OCI-LY7 (cell line): ENCODE data around the gene BMERB1. TPM values are rescaled to one million over a fixed set of nuclear protein-coding genes. Genes with fewer than 3 reads are reported as not detected.
"Not testable (repeated sequence)": the region's sequence is repeated elsewhere in the genome, so short reads cannot be mapped to it uniquely, and the experiment has no call there.

Experiments used
- BruUV-seq: library from RNA; stranded (reverse); fragments of 400-500 nt; replicated peaks from 2 replicates; lab custom pipeline; 2021; lab: Mats Ljungman, UMichigan
- CTCF ChIA-PET: fragments of 300-600 bp; sonication (Branson Sonifier 250); formaldehyde crosslinking; loops from one replicate; lab custom pipeline; 2022; ENCODE audit warnings: antibody characterized with exemption; ENCODE audit not compliant: unreplicated experiment; lab: Charles Lee
- POLR2A ChIA-PET: fragments of 300-600 bp; sonication (Branson Sonifier 250); formaldehyde crosslinking; loops from one replicate; lab custom pipeline; 2022; ENCODE audit warnings: antibody characterized with exemption; lab: Charles Lee
- DNase-seq: peaks from one replicate; pipeline ENCODE4 v3.0.0-alpha.2; 2015; ENCODE audit warnings: low spot score
- H2AFZ ChIP-seq: fragments of 200-600 bp; sonication (generic), shearing (Covaris generic); 2 replicates; pipeline ENCODE4 v1.6.1; 2014; ENCODE audit warnings: mild to moderate bottlenecking, antibody characterized with exemption, low read length, moderate library complexity
- H3K27ac ChIP-seq: fragments of 200-600 bp; sonication (generic); 2 replicates; pipeline ENCODE4 v1.5.1; 2014; ENCODE audit warnings: mixed run types, low read depth, mild to moderate bottlenecking, moderate library complexity, low read length, inconsistent platforms; ENCODE audit not compliant: poor library complexity, severe bottlenecking
- H3K36me3 ChIP-seq: fragments of 200-600 bp; sonication (generic); 2 replicates; pipeline ENCODE4 v1.6.1; 2014; ENCODE audit warnings: mild to moderate bottlenecking, antibody characterized with exemption, low read length, moderate library complexity, mixed read lengths; ENCODE audit not compliant: insufficient read depth
- H3K4me1 ChIP-seq: fragments of 200-600 bp; sonication (generic); 2 replicates; pipeline ENCODE4 v1.5.1; 2014; ENCODE audit warnings: mild to moderate bottlenecking, low read length; ENCODE audit not compliant: insufficient read depth, poor library complexity, severe bottlenecking
- H3K4me2 ChIP-seq: fragments of 200-600 bp; sonication (generic); 2 replicates; pipeline ENCODE4 v1.6.1; 2014; ENCODE audit warnings: mild to moderate bottlenecking, low read length
- H3K4me3 ChIP-seq: fragments of 200-600 bp; sonication (generic); 2 replicates; pipeline ENCODE4 v1.5.1; 2014; ENCODE audit warnings: mild to moderate bottlenecking, low read depth, low read length; ENCODE audit not compliant: poor library complexity, severe bottlenecking
- H3K79me2 ChIP-seq: fragments of 200-600 bp; sonication (generic); 2 replicates; pipeline ENCODE4 v1.6.1; 2016; ENCODE audit warnings: low read depth, mild to moderate bottlenecking, low read length, moderate library complexity, mixed read lengths; ENCODE audit not compliant: insufficient read depth
- H3K9me2 ChIP-seq: fragments of 200-600 bp; sonication (generic); 2 replicates; pipeline ENCODE4 v1.6.1; 2016; ENCODE audit warnings: mild to moderate bottlenecking, low read length, mixed read lengths; ENCODE audit not compliant: insufficient read depth
- H3K9me3 ChIP-seq: fragments of 200-600 bp; sonication (generic); 2 replicates; pipeline ENCODE4 v1.6.1; 2014; ENCODE audit warnings: mild to moderate bottlenecking, mixed run types, low read length, mixed read lengths
- H4K20me1 ChIP-seq: fragments of 200-600 bp; sonication (generic); 2 replicates; pipeline ENCODE4 v1.6.1; 2014; ENCODE audit warnings: mild to moderate bottlenecking, antibody characterized with exemption, low read length, moderate library complexity, mixed read lengths; ENCODE audit not compliant: insufficient read depth
- EZH2phosphoT487 ChIP-seq: fragments of 200-600 bp; sonication (generic); IDR thresholded peaks from 2 replicates; pipeline ENCODE4 v1.6.1; 2018; ENCODE audit warnings: low read depth, borderline replicate concordance, mild to moderate bottlenecking, mixed run types, antibody characterized with exemption, low read length, moderate library complexity, mixed read lengths
- intact Hi-C: fragments of 100-400 bp; cut with micrococcal nuclease; formaldehyde crosslinking; loops from one replicate; pipeline ENCODE4 v1.10.0; 2022; ENCODE audit not compliant: unreplicated experiment
- total RNA-seq, 2 experiments: library from RNA; depleted of rRNA in 1 of 2; stranded (reverse); fragments of >200 nt in 1 of 2; shearing (Covaris generic) in 1 of 2; gene quantifications; 2 replicates each; pipeline ENCODE4 v1.2.3, GENCODE V29; 2014 to 2022
- TF ChIP-seq, protein P1 (sequence below): fragments of 200-600 bp; sonication (generic); conservative IDR thresholded peaks from 2 replicates; pipeline ENCODE4 v1.5.1; 2014; ENCODE audit warnings: mild to moderate bottlenecking, antibody characterized with exemption, low read length, moderate library complexity, mixed read lengths

Gene BMERB1
- total RNA-seq, 2 experiments from 2014 or later = not detected

DNA sequence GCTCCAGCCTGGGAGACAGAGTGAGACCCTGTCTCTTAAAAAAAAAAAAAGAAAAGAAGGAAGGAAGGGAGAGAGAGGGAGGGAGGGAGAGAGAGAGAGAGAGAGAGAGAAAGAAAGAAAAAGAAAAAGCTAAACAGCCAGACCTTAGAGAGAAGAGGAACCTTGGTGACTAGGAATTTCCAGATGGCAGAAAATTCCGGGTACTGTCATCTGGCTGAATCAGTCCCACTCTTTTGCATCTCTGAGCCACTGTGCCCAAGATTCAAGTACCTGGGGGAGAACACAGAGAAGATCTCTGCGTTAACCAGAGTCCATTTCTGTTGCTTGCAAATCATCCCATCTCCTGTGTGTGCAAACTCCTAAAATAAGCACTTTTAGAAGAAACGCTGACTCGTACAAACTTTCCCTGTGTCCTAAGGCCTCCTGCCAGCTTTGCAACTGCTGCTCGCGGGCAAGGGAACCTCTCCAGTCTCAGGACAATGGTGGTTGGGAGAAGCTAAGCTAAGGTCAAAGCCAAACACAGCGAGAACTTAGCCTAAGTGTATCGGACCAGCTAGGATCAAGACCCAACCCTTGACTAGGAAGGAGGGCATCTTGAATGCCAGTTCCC lies 18.0 kb downstream of the BMERB1 start:
- Histone ChIP-seq H3K9me2 (no peaks in the 10 kb centered on the region), H3K4me1 (no peaks in the 10 kb centered on the region), H2AFZ (no peak overlapping the region), H3K4me2 (no peak overlapping the region), H3K36me3 (no peaks in the 10 kb centered on the region), H3K4me3 (no peak overlapping the region), H3K27ac (no peak overlapping the region), H4K20me1 (no peaks in the 10 kb centered on the region), H3K9me3 (no peaks in the 10 kb centered on the region), H3K79me2 (no peaks in the 10 kb centered on the region)
- BruUV-seq = no TSS peak
- POLR2A ChIA-PET = no interaction called here
- no peak for DNase-seq
- TF ChIP-seq, protein P1, sequence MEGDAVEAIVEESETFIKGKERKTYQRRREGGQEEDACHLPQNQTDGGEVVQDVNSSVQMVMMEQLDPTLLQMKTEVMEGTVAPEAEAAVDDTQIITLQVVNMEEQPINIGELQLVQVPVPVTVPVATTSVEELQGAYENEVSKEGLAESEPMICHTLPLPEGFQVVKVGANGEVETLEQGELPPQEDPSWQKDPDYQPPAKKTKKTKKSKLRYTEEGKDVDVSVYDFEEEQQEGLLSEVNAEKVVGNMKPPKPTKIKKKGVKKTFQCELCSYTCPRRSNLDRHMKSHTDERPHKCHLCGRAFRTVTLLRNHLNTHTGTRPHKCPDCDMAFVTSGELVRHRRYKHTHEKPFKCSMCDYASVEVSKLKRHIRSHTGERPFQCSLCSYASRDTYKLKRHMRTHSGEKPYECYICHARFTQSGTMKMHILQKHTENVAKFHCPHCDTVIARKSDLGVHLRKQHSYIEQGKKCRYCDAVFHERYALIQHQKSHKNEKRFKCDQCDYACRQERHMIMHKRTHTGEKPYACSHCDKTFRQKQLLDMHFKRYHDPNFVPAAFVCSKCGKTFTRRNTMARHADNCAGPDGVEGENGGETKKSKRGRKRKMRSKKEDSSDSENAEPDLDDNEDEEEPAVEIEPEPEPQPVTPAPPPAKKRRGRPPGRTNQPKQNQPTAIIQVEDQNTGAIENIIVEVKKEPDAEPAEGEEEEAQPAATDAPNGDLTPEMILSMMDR = no peak
- no peak for TF ChIP-seq EZH2phosphoT487
- CTCF ChIA-PET = no interaction called here
- intact Hi-C loops = no loop called here

DNA sequence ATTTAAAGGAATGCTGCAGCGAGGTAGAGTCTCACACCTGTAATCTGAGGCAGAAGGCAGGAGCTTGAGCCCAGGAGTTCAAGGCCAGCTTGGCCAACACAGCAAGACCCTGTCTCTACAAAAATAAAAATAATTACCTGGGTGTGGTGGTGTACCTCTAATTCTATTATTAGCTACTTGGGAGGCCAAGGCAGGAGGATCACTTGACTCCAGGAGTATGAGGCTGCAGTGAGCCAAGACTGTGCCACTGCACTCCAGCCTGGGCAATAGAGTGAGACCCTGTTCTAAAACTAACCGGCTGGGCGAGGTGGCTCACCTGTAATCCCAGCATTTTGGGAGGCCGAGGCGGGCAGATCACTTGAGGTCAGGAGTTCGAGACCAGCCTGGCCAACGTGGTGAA lies 18.9 kb downstream of the BMERB1 start:
- H3K27ac ChIP-seq, H3K9me2 ChIP-seq, intact Hi-C loops, H2AFZ ChIP-seq, H3K36me3 ChIP-seq, H4K20me1 ChIP-seq, H3K4me2 ChIP-seq, BruUV-seq, H3K79me2 ChIP-seq, H3K4me1 ChIP-seq, POLR2A ChIA-PET, DNase-seq, H3K9me3 ChIP-seq, H3K4me3 ChIP-seq, CTCF ChIA-PET: not testable (repeated sequence)

DNA sequence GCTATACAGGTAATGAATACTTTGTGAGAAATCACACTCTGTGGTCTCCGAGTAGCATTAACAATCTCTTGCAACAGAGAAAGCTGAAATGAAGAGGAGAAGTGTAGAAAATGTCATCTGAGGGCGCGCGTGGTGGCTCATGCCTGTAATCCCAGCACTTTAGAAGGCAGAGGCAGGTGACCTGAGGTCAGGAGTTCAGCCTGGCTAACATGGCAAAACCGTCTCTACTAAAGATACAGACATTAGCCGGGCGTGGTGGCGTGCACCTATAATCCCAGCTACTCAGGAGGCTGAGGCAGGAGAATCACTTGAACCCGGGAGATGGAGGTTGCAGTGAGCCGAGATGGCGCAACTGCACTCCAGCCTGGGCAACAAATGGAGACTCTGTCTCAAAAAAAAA lies 20.5 kb downstream of the BMERB1 start:
- H4K20me1 ChIP-seq, H3K4me2 ChIP-seq, H3K4me1 ChIP-seq, H3K4me3 ChIP-seq, BruUV-seq, DNase-seq, intact Hi-C loops, H3K36me3 ChIP-seq, H3K9me3 ChIP-seq, H2AFZ ChIP-seq, CTCF ChIA-PET, POLR2A ChIA-PET, H3K27ac ChIP-seq, H3K9me2 ChIP-seq, H3K79me2 ChIP-seq: not testable (repeated sequence)

DNA sequence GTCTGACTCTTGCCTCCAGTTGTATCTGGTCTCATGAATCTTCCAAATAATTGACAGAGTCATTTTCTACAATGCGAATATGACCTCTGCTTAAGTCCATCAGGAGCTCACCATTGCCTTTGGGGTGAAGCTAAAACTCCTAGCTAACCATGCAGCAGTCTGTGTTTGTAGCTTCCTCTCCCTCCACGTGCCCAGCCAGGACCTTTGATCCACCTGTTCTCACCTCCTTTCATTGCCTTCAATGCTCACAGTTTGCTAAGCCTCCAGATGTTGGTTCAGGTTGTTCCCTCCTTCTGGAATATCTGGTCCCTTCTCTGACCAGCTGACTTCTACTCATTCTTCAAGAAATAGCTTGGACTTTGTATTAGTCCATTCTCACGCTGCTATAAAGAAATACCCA lies 23.0 kb downstream of the BMERB1 start:
- Histone ChIP-seq H3K9me2 (no peaks in the 10 kb centered on the region), H3K4me2 (no peak overlapping the region), H4K20me1 (no peaks in the 10 kb centered on the region), H3K36me3 (no peaks in the 10 kb centered on the region), H3K27ac (no peak overlapping the region), H2AFZ (no peak overlapping the region), H3K79me2 (no peaks in the 10 kb centered on the region), H3K4me1 (no peaks in the 10 kb centered on the region), H3K9me3 (no peaks in the 10 kb centered on the region), H3K4me3 (no peak overlapping the region)
- TF ChIP-seq, protein P1 = no peak
- TF ChIP-seq EZH2phosphoT487 = no peak
- CTCF ChIA-PET = no interaction called here
- POLR2A ChIA-PET = no interaction called here
- intact Hi-C loops = no loop called here
- no peak for DNase-seq
- no TSS peak for BruUV-seq
